CD14-positive monocyte (primary cell): ENCODE results near the gene GBGT1. TPM values are rescaled to one million over a fixed set of nuclear protein-coding genes. Genes with fewer than 3 reads are reported as not detected.

Experiments
- DNase-seq, 3 donors: peaks; one replicate each; pipeline ENCODE4 v3.0.0-alpha.2; 2011 to 2022
- H2AFZ ChIP-seq: 2 replicates; pipeline ENCODE4 v1.6.0; 2012; ENCODE audit warnings: mild to moderate bottlenecking, low read depth, low read length, inconsistent platforms; ENCODE audit not compliant: insufficient read depth, poor library complexity, severe bottlenecking
- H3K27ac ChIP-seq, 2 donors: 1 replicate in 1 of 2; 2 replicates in 1 of 2; pipeline ENCODE4 v1.5.1; 2012 to 2013; ENCODE audit warnings: low read length in 2 of 2, control low read depth in 1 of 2, inconsistent platforms in 1 of 2, low read depth in 1 of 2, mild to moderate bottlenecking in 1 of 2
- H3K27me3 ChIP-seq, 2 donors: one replicate each; pipeline versions ENCODE4 v1.6.0 to v1.6.1; 2011 to 2013; ENCODE audit warnings: low read length in 2 of 2; ENCODE audit not compliant: control insufficient read depth in 2 of 2, insufficient read depth in 2 of 2
- H3K36me3 ChIP-seq, 2 donors: replicated peaks in 1 of 2; 1 replicate in 1 of 2; 2 replicates in 1 of 2; pipeline versions ENCODE4 v1.5.1 to v1.6.1; 2012 to 2013; ENCODE audit warnings: low read length in 2 of 2, control low read depth in 1 of 2, inconsistent platforms in 1 of 2, mild to moderate bottlenecking in 1 of 2; ENCODE audit not compliant: insufficient read depth in 2 of 2, control insufficient read depth in 1 of 2
- H3K4me1 ChIP-seq, 2 donors: 1 replicate in 1 of 2; 2 replicates in 1 of 2; pipeline versions ENCODE4 v1.5.1 to v1.6.1; 2012 to 2013; ENCODE audit warnings: low read length in 2 of 2, control low read depth in 1 of 2, inconsistent platforms in 1 of 2, mild to moderate bottlenecking in 1 of 2, moderate library complexity in 1 of 2; ENCODE audit not compliant: insufficient read depth in 2 of 2, control insufficient read depth in 1 of 2
- H3K4me2 ChIP-seq: replicated peaks from 2 replicates; pipeline ENCODE3; 2012; ENCODE audit warnings: low read length, moderate library complexity, mild to moderate bottlenecking; ENCODE audit not compliant: poor library complexity, severe bottlenecking; ENCODE audit errors: extremely low read depth
- H3K4me3 ChIP-seq, 3 experiments: fragments of 200-600 bp in 1 of 3; sonication (generic) in 1 of 3; replicated peaks in 1 of 3; 1 replicate in 2 of 3; 2 replicates in 1 of 3; pipeline ENCODE4 v1.5.1; 2011 to 2013; ENCODE audit warnings: low read length in 3 of 3, mild to moderate bottlenecking in 3 of 3, control low read depth in 2 of 3, low read depth in 2 of 3, inconsistent platforms in 1 of 3, moderate library complexity in 1 of 3
- H3K79me2 ChIP-seq: 2 replicates; pipeline ENCODE4 v1.6.0; 2012; ENCODE audit warnings: mild to moderate bottlenecking, control low read depth, inconsistent platforms, low read length, moderate library complexity; ENCODE audit not compliant: insufficient read depth
- H3K9ac ChIP-seq: 2 replicates; pipeline ENCODE4 v1.6.0; 2017; ENCODE audit warnings: low read length, mild to moderate bottlenecking; ENCODE audit not compliant: insufficient read depth, poor library complexity, severe bottlenecking
- H3K9me3 ChIP-seq, 2 donors: replicated peaks in 1 of 2; 1 replicate in 1 of 2; 2 replicates in 1 of 2; pipeline versions ENCODE4 v1.5.1 to v1.6.1; 2012 to 2013; ENCODE audit warnings: low read length in 2 of 2, control low read depth in 1 of 2; ENCODE audit not compliant: control insufficient read depth in 1 of 2, insufficient read depth in 1 of 2
- H4K20me1 ChIP-seq: 2 replicates; pipeline ENCODE4 v1.6.0; 2012; ENCODE audit warnings: mild to moderate bottlenecking, low read length, control low read depth, moderate library complexity; ENCODE audit not compliant: insufficient read depth
- H3K27ac Mint-ChIP-seq, 7 donors: one replicate each; pipeline ENCODE4 v1.8.0; 2020; ENCODE audit warnings: mild to moderate bottlenecking in 7 of 7, mixed read lengths in 7 of 7, moderate library complexity in 6 of 7, inconsistent platforms in 2 of 7
- H3K27me3 Mint-ChIP-seq, 3 donors: one replicate each; pipeline ENCODE4 v1.8.0; 2021 to 2022; ENCODE audit warnings: low read depth in 3 of 3, mild to moderate bottlenecking in 3 of 3, mixed read lengths in 3 of 3, moderate library complexity in 3 of 3, inconsistent platforms in 1 of 3
- H3K36me3 Mint-ChIP-seq, 2 donors: one replicate each; pipeline ENCODE4 v1.8.0; 2020; ENCODE audit warnings: mixed read lengths in 2 of 2, inconsistent platforms in 1 of 2, mild to moderate bottlenecking in 1 of 2
- H3K4me1 Mint-ChIP-seq: one replicate; pipeline ENCODE4 v1.8.0; 2020; ENCODE audit warnings: mild to moderate bottlenecking, mixed read lengths
- H3K4me3 Mint-ChIP-seq, 2 donors: one replicate each; pipeline ENCODE4 v1.8.0; 2020; ENCODE audit warnings: mild to moderate bottlenecking in 2 of 2, mixed read lengths in 2 of 2, moderate library complexity in 1 of 2
- H3K9me3 Mint-ChIP-seq, 7 donors: one replicate each; pipeline ENCODE4 v1.8.0; 2020 to 2022; ENCODE audit warnings: mixed read lengths in 7 of 7, mild to moderate bottlenecking in 6 of 7, moderate library complexity in 6 of 7, inconsistent platforms in 2 of 7
- CTCF ChIP-seq: fragments of 200-600 bp; IDR thresholded peaks from one replicate; pipeline ENCODE4 v1.8.0; 2022; ENCODE audit warnings: antibody characterized with exemption, mild to moderate bottlenecking
- WGBS: methylation state at CpG from one replicate; pipeline ENCODE4 v1.1.5; 2013; ENCODE audit warnings: missing lambda C conversion rate; ENCODE audit not compliant: insufficient coverage; 5-methylcytosine and 5-hydroxymethylcytosine counted together
- intact Hi-C, 2 donors: fragments of 100-400 bp; cut with micrococcal nuclease; formaldehyde crosslinking; loops; one replicate each; pipeline versions ENCODE4 v1.15.0 to v1.15.1; 2023
- polyA plus RNA-seq, 3 donors: library from polyadenylated mRNA; depleted of rRNA in 1 of 3; unstranded in 2 of 3; stranded (reverse) in 1 of 3; fragments of 300-500 nt in 2 of 3; fragments of >200 nt in 1 of 3; fragmentation: Illumina TruSeq in 2 of 3; gene quantifications; 1 replicate in 2 of 3; 2 replicates in 1 of 3; pipeline ENCODE4 v1.2.3, GENCODE V29; 2012 to 2021

The GBGT1 gene
- polyA plus RNA-seq, 3 donors: 7.1 to 40.1 (median 8.0) TPM

DNA sequence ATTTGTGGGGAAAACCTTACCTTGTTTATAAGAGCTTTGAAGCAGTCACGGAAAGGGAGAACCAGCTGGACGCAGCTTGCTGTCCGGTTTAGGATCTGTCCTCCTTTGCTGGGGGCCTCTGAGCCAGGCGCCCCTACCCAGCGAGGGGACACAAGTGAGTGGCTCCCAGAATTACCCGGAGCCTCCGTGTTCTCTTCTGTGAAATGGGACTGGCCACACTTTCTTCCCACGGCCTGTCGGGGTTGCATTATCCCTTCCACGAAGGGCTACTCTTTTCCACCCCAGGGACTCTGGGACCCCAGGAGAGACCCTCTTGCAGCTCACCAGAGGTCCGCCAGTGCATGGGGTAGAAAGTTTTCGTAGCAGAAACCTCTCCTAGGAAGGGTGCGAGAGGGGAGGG lies 477 bp upstream of the GBGT1 start:
- peaks cover 9% of the 10 kb centered on the region for H3K79me2 ChIP-seq
- WGBS: 47% methylated on average over 11 of the region's 13 CpGs
- DNase-seq: no peak
- H3K9me3 Mint-ChIP-seq: no peaks in the 10 kb centered on the region
- peaks cover 12 to 15% of the 10 kb centered on the region in 2 donors for H3K36me3 ChIP-seq
- no peak for TF ChIP-seq CTCF
- H3K9me3 ChIP-seq: no peaks in the 10 kb centered on the region
- intact Hi-C loops: no loop called here
- peak overlapping the region; percentile 81 to 89 for H3K4me3 Mint-ChIP-seq
- H3K27me3 Mint-ChIP-seq: peaks cover 4 to 27% (median 13%) of the 10 kb centered on the region in 3 donors
- H4K20me1 ChIP-seq: peaks cover 40% of the 10 kb centered on the region
- H3K4me1 ChIP-seq: peaks cover 32 to 38% of the 10 kb centered on the region in 2 donors
- H3K9ac ChIP-seq: peak overlapping the region; percentile 89
- peak overlapping the region in 5 of 7 donors; percentile 1 to 86 (median 74) for H3K27ac Mint-ChIP-seq
- peak overlapping the region in 1 of 2 donors; percentile 89 for H3K27ac ChIP-seq
- peaks cover 30% of the 10 kb centered on the region for H3K4me1 Mint-ChIP-seq
- H2AFZ ChIP-seq: peak overlapping the region; percentile 92
- peak overlapping the region; percentile 88 for H3K4me2 ChIP-seq
- peaks cover 18 to 25% of the 10 kb centered on the region in 2 donors for H3K36me3 Mint-ChIP-seq
- H3K4me3 ChIP-seq: peak overlapping the region; percentile 70 to 96 (median 87)
- peaks cover 0 to 6% of the 10 kb centered on the region in 2 donors for H3K27me3 ChIP-seq

- H3K27me3 ChIP-seq: peaks cover 0 to 6% of the 10 kb centered on the region in 2 donors
- Mint-ChIP-seq H3K4me3 (peak overlapping the region; percentile 81 to 89), H3K9me3 (no peaks in the 10 kb centered on the region), H3K27me3 (peaks cover 4 to 26% (median 13%) of the 10 kb centered on the region in 3 donors), H3K4me1 (peaks cover 30% of the 10 kb centered on the region), H3K27ac (peak overlapping the region in 1 of 7 donors; percentile 25), H3K36me3 (peaks cover 28 to 37% of the 10 kb centered on the region in 2 donors)
- WGBS: 63% methylated on average over 51 of the region's 54 CpGs
- no peak for DNase-seq
- H3K9me3 ChIP-seq: no peaks in the 10 kb centered on the region
- peaks cover 48% of the 10 kb centered on the region for H4K20me1 ChIP-seq
- H3K4me3 ChIP-seq: peak overlapping the region; percentile 70 to 96 (median 87)
- H3K27ac ChIP-seq: peak overlapping the region in 1 of 2 donors; percentile 89
- no peak for TF ChIP-seq CTCF
- intact Hi-C loops: loop anchor here in 1 of 2 donors (2.0 kb wide), 1 partner anchor 14 kb away; no protein-coding TSS in a partner anchor
- H2AFZ ChIP-seq: peak overlapping the region; percentile 92
- peaks cover 32 to 38% of the 10 kb centered on the region in 2 donors for H3K4me1 ChIP-seq
- H3K36me3 ChIP-seq: peaks cover 17 to 27% of the 10 kb centered on the region in 2 donors
- H3K4me2 ChIP-seq: peak overlapping the region; percentile 88
- peak overlapping the region; percentile 89 for H3K9ac ChIP-seq
- H3K79me2 ChIP-seq: peaks cover 9% of the 10 kb centered on the region
Measured at GRCh38 chr9:133162861-133163503, 732 bp downstream of the GBGT1 start.
